Motor neuron (in vitro differentiated cells): ENCODE results near the gene BRINP2. TPM values are rescaled to one million over a fixed set of nuclear protein-coding genes. Genes with fewer than 3 reads are reported as not detected.
A peak's percentile ranks its signal among the peaks of the same experiment; 100 is the strongest.

ENCODE experiments used
- ATAC-seq, 8 experiments: fragments of 200-7000 bp; cut with Tn5 transposase; replicated peaks in 6 of 8; 2 replicates each; pipeline ENCODE4 v1.8.0; 2021; ENCODE audit warnings: mild to moderate bottlenecking in 8 of 8, moderate library complexity in 8 of 8
- H3K27ac ChIP-seq, 2 donors: fragments of 250-450 bp; sonication (Bioruptor Pico); 2 replicates each; pipeline ENCODE4 v1.9.0; 2021; ENCODE audit warnings: antibody characterized with exemption in 2 of 2, mild to moderate bottlenecking in 2 of 2, moderate library complexity in 1 of 2
- H3K4me1 ChIP-seq, 2 donors: fragments of 250-450 bp; sonication (Bioruptor Pico); replicated peaks in 1 of 2; 2 replicates each; pipeline ENCODE4 v1.6.1; 2021; ENCODE audit warnings: antibody characterized with exemption in 2 of 2, mild to moderate bottlenecking in 2 of 2, moderate library complexity in 1 of 2
- H3K4me3 ChIP-seq, 5 donors: fragments of 250-450 bp; sonication (Bioruptor Pico); 2 replicates each; pipeline ENCODE4 v1.9.0; 2021; ENCODE audit warnings: antibody characterized with exemption in 5 of 5, mild to moderate bottlenecking in 5 of 5, moderate library complexity in 4 of 5
- WGBS, 10 experiments: fragments of 450-650 bp; shearing (Covaris generic); methylation state at CpG; one replicate each; pipeline ENCODE4 v1.0.0; 2022; 5-methylcytosine and 5-hydroxymethylcytosine counted together
- in situ Hi-C, 9 experiments: fragments of 400-800 bp; cut with MboI; loops; one replicate each; pipeline ENCODE4 v1.15.0; 2021; ENCODE audit warnings: low sequenced_read_pairs in 9 of 9, low pct_unique_long_range_greater_than_20kb in 2 of 9; ENCODE audit not compliant: unreplicated experiment in 9 of 9
- total RNA-seq, 8 experiments: library from RNA; unstranded; fragments of 300-600 nt; gene quantifications; 2 replicates each; pipeline versions ENCODE4 v1.2.3 to v1.2.4, GENCODE V29; 2022

BRINP2 gene
- total RNA-seq, 8 experiments from 2014 or later = 0.09 to 6.2 (median 3.2) TPM; not detected in 1

DNA sequence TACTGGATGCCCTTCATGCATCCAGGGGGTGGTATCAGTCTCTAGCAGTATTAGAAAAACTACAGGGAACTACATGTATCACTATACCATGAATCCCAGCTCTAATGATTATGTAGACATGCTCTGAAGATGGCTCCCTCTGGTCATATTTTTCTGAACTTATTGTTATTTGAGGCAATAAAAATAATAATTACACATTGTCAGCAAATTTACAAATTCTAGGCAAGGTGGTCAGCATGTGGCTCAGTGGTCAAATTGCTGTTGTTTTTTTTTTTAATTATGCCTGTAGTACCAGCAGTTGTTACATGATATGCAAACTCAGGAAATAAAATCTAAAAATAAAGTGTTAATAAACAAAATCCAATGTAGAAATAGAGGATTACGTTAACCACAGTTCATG, 28.7 kb upstream of the BRINP2 start:
- no peak overlapping the region for H3K27ac ChIP-seq
- 0 to 100% (median 85%) methylated on average over 1 of the region's 1 CpG for WGBS, 10 experiments

DNA sequence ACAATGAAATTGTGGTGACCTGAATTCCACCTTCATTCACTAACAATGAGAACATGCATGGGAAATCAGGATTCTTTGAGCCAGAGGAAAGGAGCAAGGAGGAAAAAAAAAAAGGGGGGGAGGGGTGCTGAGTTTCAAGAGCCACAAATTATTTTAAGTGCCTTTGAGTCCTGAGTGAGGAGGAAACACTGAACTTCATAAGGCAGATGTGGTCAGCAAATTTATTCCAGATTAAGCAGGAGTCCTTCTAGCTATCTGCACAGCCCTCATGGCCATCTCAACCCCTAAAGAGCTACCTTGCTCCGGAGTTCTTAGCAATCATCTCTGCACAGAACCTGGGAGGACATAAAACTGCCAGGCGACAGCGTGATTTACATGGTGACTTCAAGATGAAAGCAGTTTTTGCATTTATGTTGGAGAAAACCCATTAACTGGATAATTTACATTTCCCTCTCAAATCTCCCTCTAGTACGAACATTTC, 27.9 kb upstream of the BRINP2 start:
- peak in 4 of 8 experiments; percentile 41 to 90 (median 47) for ATAC-seq
- Histone ChIP-seq H3K27ac (no peak overlapping the region), H3K4me1 (peaks cover 15 to 32% of the 10 kb centered on the region in 2 donors), H3K4me3 (no peak overlapping the region)
- WGBS, 10 experiments = 0 to 93% (median 60%) methylated on average over 1 to 4 of the region's 4 CpGs; no CpG with 5 or more reads in 3 of the 10 experiments
- in situ Hi-C loops = no loop called here

More for the DNA sequence above, 28.7 kb upstream of the BRINP2 start:
- no peak overlapping the region for H3K4me3 ChIP-seq
- in situ Hi-C loops = no loop called here
- no peak for ATAC-seq
- H3K4me1 ChIP-seq = peaks cover 15 to 32% of the 10 kb centered on the region in 2 donors

GRCh38 chr1:177145106-177146070, 25.4 kb upstream of the BRINP2 start:
- Histone ChIP-seq H3K4me1 (peaks cover 15 to 32% of the 10 kb centered on the region in 2 donors), H3K4me3 (no peak overlapping the region), H3K27ac (no peak overlapping the region)
- WGBS, 10 experiments = 12 to 69% (median 54%) methylated on average over 1 to 3 of the region's 3 CpGs; no CpG with 5 or more reads in 2 of the 10 experiments
- no peak for ATAC-seq
- in situ Hi-C loops = no loop called here

DNA sequence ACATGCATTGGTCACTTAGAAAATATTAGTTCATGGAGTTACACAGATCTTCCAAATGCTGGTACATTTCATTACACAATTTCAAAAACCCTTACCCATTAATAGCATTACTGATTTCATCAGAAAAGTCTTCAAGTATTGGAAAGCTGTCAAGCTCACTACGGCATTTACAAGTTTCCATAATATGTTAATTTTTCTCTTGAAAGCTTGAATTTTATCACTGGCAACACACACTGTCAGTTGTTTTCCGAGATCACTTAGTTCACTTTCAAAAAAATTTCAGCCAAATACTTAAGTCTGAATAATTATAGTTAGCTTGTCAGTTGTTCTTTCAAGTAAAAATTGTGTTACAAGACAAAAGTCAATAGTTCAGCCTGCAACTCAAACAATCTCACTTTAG, 24.3 kb upstream of the BRINP2 start:
- H3K4me1 ChIP-seq = peaks cover 15 to 32% of the 10 kb centered on the region in 2 donors
- WGBS, 10 experiments = 0 to 77% (median 63%) methylated on average over 2 of the region's 2 CpGs; no CpG with 5 or more reads in 1 of the 10 experiments
- in situ Hi-C loops = no loop called here
- ATAC-seq = peak in 2 of 8 experiments; percentile 53 to 71
- H3K4me3 ChIP-seq = no peak overlapping the region
- no peak overlapping the region for H3K27ac ChIP-seq

GRCh38 chr1:177162243-177162642, 8.5 kb upstream of the BRINP2 start:
- Histone ChIP-seq H3K27ac (no peak overlapping the region), H3K4me3 (no peak overlapping the region), H3K4me1 (peaks cover 25 to 34% of the 10 kb centered on the region in 2 donors)
- ATAC-seq = peak in 1 of 8 experiments; percentile 4
- WGBS, 10 experiments = 0 to 63% (median 43%) methylated on average over 1 to 2 of the region's 2 CpGs; no CpG with 5 or more reads in 4 of the 10 experiments
- in situ Hi-C loops = no loop called here

DNA sequence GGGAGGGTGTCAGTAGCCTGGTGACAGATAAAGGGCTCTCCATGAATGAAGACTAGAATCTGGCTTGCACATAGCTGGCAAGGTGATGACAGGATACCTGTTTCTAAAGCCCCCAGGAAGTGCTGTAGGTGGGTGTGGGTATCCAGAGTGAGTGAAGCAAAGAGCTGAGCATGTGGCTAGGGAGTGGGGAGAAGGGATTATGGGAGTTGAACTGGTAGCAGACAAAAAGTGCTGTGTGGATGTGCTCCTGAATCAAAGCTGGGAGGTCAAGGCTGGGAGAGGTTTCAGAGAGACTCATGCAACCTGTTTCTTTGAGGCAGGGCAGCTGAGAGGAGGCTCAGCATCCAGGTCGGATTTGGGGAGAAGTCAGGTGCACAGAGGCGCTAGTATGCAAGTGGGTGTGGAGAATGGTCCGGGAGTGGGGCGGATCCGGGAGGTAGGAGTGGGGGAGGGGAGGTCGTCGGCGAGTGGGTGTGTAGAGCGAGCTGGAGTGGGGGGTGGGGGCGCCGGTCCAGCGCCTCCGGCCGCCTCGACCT, 6.8 kb upstream of the BRINP2 start:
- H3K4me1 ChIP-seq = peaks cover 25 to 34% of the 10 kb centered on the region in 2 donors
- WGBS, 10 experiments = 0 to 8% methylated on average over 1 to 2 of the region's 15 CpGs; no CpG with 5 or more reads in 8 of the 10 experiments

DNA sequence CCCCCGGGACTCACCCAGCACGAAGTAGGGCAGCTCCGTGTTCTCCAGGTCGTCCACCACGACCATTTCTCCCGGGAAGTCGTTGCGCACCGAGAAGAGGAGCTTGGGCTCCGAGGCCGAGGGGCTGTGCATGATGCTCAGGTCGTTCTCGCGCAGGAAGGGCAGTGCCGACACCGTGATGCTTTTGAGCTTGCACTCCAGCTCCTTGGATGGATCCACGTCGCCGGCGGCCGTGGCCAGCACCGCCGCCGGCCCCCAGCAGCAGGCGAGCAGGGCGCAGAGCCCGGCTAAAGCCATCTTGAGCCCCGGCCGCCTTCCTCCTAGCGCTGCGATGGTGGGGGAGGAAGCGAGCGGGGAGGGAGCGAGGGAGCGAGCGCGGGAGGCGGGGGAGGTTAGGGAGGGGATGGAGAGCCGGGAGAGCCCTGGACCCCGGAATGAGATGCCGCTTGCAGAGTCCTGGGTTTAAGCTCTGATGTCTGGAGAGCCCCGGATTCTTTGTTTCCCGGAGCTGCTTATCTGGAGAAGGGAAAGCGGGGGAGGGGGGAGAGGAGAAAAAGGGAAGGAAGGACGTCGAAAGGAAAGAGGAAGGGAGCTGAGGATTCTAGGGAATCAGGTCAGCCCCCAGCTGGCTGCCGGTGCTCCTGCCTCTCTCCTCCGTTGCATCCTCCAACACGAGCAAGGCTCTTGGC, 6.2 kb upstream of the BRINP2 start, which contains the start of gene ASTN1:
Gene ASTN1 (minus strand): TSS at position 333 of the 689 bp plus-strand sequence. CDS start 36 bp downstream, at position 297.
- WGBS, 10 experiments = 0 to 10% (median 0%) methylated on average over 1 to 17 of the region's 49 CpGs; no CpG with 5 or more reads in 5 of the 10 experiments
- peak within 1 kb of the TSS; percentile 63 to 81 for H3K27ac ChIP-seq
- H3K4me1 ChIP-seq = peaks cover 25 to 34% of the 10 kb centered on the region in 2 donors
- in situ Hi-C loops = no loop called here
- H3K4me3 ChIP-seq = peak within 1 kb of the TSS; percentile 55 to 74 (median 62)
- ATAC-seq = peak in 7 of 8 experiments; percentile 27 to 92 (median 90)

More for the DNA sequence above, 6.8 kb upstream of the BRINP2 start:
- Histone ChIP-seq H3K4me3 (peak overlapping the region; percentile 55 to 74 (median 62)), H3K27ac (peak overlapping the region; percentile 63 to 81)
- in situ Hi-C loops = no loop called here
- peak in 6 of 8 experiments; percentile 19 to 78 (median 71) for ATAC-seq

- ATAC-seq = peak in 1 of 8 experiments; percentile 16
- H3K4me3 ChIP-seq = peak overlapping the region; percentile 55 to 74 (median 62)
- H3K27ac ChIP-seq = peak overlapping the region; percentile 63 to 81
- in situ Hi-C loops = no loop called here
- H3K4me1 ChIP-seq = peaks cover 24 to 34% of the 10 kb centered on the region in 2 donors
- 0 to 9% (median 0%) methylated on average over 1 to 8 of the region's 9 CpGs; no CpG with 5 or more reads in 2 of the 10 experiments for WGBS, 10 experiments
Observed at GRCh38 chr1:177165069-177165439, 5.7 kb upstream of the BRINP2 start.

DNA sequence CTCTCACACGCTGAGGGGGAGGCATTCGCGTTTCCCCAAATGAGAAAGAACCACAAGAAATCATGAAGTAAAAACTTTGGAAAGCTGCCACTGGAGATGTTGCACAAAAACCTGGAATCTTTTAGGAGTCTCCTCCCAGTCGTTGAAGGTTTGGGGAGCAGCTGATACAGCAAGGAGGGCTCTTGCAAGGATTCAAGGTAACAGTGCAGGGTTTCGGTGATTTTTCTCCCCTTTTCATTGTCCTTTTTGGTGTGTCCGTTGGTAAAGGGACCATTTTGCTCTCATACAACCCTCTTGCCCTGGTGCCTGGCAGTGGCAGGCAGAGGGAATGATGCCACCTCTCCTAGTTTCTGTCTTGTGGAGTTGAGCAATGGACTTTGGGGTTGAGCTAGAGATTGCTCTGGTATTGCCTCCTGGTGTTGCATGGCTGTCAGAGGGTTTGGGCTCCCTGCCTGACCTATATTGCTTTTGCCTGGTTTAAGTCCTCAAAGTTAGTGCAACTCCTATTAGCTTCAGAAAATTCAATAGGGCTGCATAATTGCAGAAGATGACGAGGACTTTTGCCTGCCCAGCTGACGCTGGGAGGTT, 872 bp downstream of the BRINP2 start:
- in situ Hi-C loops = loop anchor here in 2 of 9 experiments (10.0 kb wide), 1 partner anchor 267 kb away; no protein-coding TSS in a partner anchor
- Histone ChIP-seq H3K4me3 (peak overlapping the region; percentile 41 to 59 (median 50)), H3K27ac (no peak overlapping the region), H3K4me1 (peaks cover 2 to 8% of the 10 kb centered on the region in 2 donors)
- 0 to 20% (median 10%) methylated on average over 3 to 8 of the region's 8 CpGs; no CpG with 5 or more reads in 3 of the 10 experiments for WGBS, 10 experiments
- ATAC-seq = no peak

DNA sequence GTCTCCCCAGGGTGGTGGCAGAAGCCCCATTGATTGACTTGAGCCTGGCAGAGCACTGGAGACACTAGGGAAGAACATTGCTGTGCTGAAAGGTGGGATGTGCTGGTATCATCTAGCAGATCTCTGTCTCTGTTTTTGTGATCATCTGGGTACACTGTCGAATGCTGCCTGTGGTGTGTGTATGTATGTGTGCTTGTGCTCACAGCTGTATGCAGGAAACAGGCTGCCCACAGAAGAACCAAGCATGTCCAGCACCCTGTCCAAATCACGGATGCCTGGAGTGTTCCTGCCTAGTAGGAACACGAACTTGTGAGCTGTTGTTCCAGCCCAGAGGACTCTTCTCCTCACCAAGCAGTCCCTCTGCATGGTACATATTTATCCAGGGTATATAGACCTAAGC, 1.5 kb downstream of the BRINP2 start:
- H3K4me3 ChIP-seq = peak overlapping the region in 3 of 5 donors; percentile 50 to 59 (median 53)
- no peak for ATAC-seq
- no peak overlapping the region for H3K27ac ChIP-seq
- H3K4me1 ChIP-seq = peaks cover 2 to 8% of the 10 kb centered on the region in 2 donors
- in situ Hi-C loops = loop anchor here in 2 of 9 experiments (10.0 kb wide), 1 partner anchor 267 kb away; no protein-coding TSS in a partner anchor
- 51 to 83% (median 68%) methylated on average over 1 to 3 of the region's 3 CpGs; no CpG with 5 or more reads in 6 of the 10 experiments for WGBS, 10 experiments

DNA sequence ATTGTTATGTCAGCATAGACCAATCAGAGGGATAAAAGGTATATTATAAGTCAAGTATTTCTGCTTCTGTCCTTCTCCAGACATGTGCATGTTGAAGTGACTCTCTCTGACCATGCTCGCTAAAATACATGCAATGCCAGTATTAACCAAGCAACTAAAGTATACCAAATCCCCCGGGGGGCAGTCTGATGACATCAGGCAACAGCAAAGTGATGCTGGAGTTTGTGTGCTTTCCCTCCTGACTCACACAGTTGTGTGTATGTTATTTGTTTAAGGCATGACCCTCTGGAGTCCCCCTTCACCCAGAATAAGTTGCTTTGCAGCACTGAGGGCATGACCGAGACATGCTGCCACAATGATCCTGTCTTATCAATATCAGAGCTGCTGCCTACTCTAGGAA, 2.1 kb downstream of the BRINP2 start:
- peaks cover 2 to 8% of the 10 kb centered on the region in 2 donors for H3K4me1 ChIP-seq
- ATAC-seq = no peak
- H3K4me3 ChIP-seq = peak overlapping the region in 1 of 5 donors; percentile 50
- in situ Hi-C loops = loop anchor here in 2 of 9 experiments (10.0 kb wide), 1 partner anchor 268 kb away; no protein-coding TSS in a partner anchor
- no peak overlapping the region for H3K27ac ChIP-seq
- 29 to 92% (median 83%) methylated on average over 1 to 3 of the region's 3 CpGs; no CpG with 5 or more reads in 3 of the 10 experiments for WGBS, 10 experiments

DNA sequence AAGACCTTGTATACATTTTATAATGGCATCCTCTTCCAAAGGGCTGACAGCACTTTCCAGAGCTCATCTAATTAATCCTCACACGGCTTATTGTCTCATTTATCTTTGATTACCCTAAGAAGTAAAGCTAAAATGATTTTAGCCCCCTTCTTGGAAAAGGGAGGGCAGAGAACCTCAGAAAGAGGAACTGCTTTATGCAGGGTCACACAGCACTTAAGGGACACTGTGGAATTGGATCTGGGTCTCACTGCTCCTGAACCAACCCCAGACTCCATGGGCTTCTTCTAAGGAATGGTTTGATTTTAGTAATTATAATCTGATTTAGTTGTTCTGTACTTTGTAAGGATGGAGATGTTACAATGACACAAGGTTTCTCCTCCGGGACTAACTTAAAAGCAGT, 3.2 kb downstream of the BRINP2 start:
- Histone ChIP-seq H3K4me3 (no peak overlapping the region), H3K27ac (no peak overlapping the region)

More for the DNA sequence above, 3.2 kb downstream of the BRINP2 start:
- ATAC-seq = no peak
- WGBS, 10 experiments = 8 to 90% (median 78%) methylated on average over 1 to 2 of the region's 2 CpGs
- in situ Hi-C loops = loop anchor here in 2 of 9 experiments (10.0 kb wide), 1 partner anchor 269 kb away; no protein-coding TSS in a partner anchor
- H3K4me1 ChIP-seq = peaks cover 2 to 8% of the 10 kb centered on the region in 2 donors
